Frontal cortex (tissue), 4 donors: Measurements from ENCODE around the gene CDKN2B-AS1. TPM values are rescaled to one million over a fixed set of nuclear protein-coding genes. Genes with fewer than 3 reads are reported as not detected.

Experiments used
- DNase-seq, 2 donors: peaks; one replicate each; pipeline ENCODE4 v3.0.0; 2012; ENCODE audit warnings: low spot score in 2 of 2
- FAIRE-seq: peaks from 2 replicates; lab custom pipeline; 2012; peaks lifted over from hg19 to GRCh38; lab: Jason Lieb, UNC
- total RNA-seq: library from RNA; depleted of rRNA; stranded (reverse); fragments of >200 nt; gene quantifications from one replicate; pipeline ENCODE4 v1.2.3, GENCODE V29; 2014
- donor health status: control.
- donor health status: control.
- donor health status: control.

CDKN2B-AS1 gene
- total RNA-seq, 1 donor from 2014 or later, result 0.41 TPM

GRCh38 chr9:21976334-21976875, 18.2 kb upstream of the CDKN2B-AS1 start:
- no peak for FAIRE-seq
- no peak for DNase-seq

- no peak for FAIRE-seq
- DNase-seq, result no peak
Observed at GRCh38 chr9:21982391-21982790, 12.2 kb upstream of the CDKN2B-AS1 start.

GRCh38 chr9:21982861-21983560, 11.6 kb upstream of the CDKN2B-AS1 start:
- DNase-seq (no peak), FAIRE-seq (no peak)

- FAIRE-seq (no peak), DNase-seq (no peak)
Observed at GRCh38 chr9:21983561-21983935, 11.0 kb upstream of the CDKN2B-AS1 start.

- DNase-seq (no peak), FAIRE-seq (no peak)
Observed at GRCh38 chr9:21984101-21984500, 10.5 kb upstream of the CDKN2B-AS1 start.

- FAIRE-seq (no peak), DNase-seq (no peak)
Observed at GRCh38 chr9:21985964-21986667, 8.5 kb upstream of the CDKN2B-AS1 start.

- DNase-seq (no peak), FAIRE-seq (peak; percentile 28)
Observed at GRCh38 chr9:21988056-21988990, 6.3 kb upstream of the CDKN2B-AS1 start.

GRCh38 chr9:21989440-21990189, 5.0 kb upstream of the CDKN2B-AS1 start:
- DNase-seq (no peak), FAIRE-seq (no peak)

GRCh38 chr9:21991072-21991959, 3.3 kb upstream of the CDKN2B-AS1 start:
- FAIRE-seq (no peak), DNase-seq (no peak)

GRCh38 chr9:21993007-21993406, 1.6 kb upstream of the CDKN2B-AS1 start:
- DNase-seq, result no peak
- no peak for FAIRE-seq

- FAIRE-seq (no peak), DNase-seq (no peak)
Observed at GRCh38 chr9:21993893-21994555, 567 bp upstream of the CDKN2B-AS1 start, which contains the start of gene CDKN2A. Gene CDKN2A (minus strand): TSS chr9:21994392.

GRCh38 chr9:21995006-21995665, 545 bp downstream of the CDKN2B-AS1 start:
- peak; percentile 56 to 62 for DNase-seq
- FAIRE-seq, result no peak

- no peak for DNase-seq
- FAIRE-seq, result no peak
Observed at GRCh38 chr9:21995666-21996398, 1.2 kb downstream of the CDKN2B-AS1 start.

GRCh38 chr9:21996438-21996837, 1.8 kb downstream of the CDKN2B-AS1 start:
- FAIRE-seq (no peak), DNase-seq (no peak)

- FAIRE-seq (no peak), DNase-seq (no peak)
Observed at GRCh38 chr9:21996858-21997257, 2.3 kb downstream of the CDKN2B-AS1 start.

- no peak for FAIRE-seq
- no peak for DNase-seq
Observed at GRCh38 chr9:21997480-21997879, 2.9 kb downstream of the CDKN2B-AS1 start.

- FAIRE-seq (no peak), DNase-seq (no peak)
Observed at GRCh38 chr9:21998026-21998425, 3.4 kb downstream of the CDKN2B-AS1 start.
